ENCODE data around the gene PARVA.

DNA sequence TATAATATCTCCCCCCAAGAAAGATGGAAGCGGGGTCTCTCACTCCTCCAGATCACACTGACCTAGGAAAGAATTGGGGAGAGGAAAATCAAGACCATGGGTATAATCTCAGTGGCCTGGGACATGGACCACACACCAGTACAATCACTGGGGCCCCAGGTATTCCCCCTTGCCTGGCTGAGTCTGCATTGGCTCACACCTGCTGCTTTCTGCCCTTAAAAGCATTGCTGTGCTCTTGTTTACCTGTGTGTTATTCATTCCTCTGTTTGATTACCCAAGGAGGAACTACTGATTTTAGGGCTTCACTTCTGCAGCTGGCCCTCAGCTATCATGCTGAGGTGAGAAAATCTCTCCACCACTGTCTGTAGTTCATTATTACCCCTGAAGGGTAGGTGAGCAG is 14.0 kb upstream of the PARVA start:
- TF ChIP-seq, protein P1, sequence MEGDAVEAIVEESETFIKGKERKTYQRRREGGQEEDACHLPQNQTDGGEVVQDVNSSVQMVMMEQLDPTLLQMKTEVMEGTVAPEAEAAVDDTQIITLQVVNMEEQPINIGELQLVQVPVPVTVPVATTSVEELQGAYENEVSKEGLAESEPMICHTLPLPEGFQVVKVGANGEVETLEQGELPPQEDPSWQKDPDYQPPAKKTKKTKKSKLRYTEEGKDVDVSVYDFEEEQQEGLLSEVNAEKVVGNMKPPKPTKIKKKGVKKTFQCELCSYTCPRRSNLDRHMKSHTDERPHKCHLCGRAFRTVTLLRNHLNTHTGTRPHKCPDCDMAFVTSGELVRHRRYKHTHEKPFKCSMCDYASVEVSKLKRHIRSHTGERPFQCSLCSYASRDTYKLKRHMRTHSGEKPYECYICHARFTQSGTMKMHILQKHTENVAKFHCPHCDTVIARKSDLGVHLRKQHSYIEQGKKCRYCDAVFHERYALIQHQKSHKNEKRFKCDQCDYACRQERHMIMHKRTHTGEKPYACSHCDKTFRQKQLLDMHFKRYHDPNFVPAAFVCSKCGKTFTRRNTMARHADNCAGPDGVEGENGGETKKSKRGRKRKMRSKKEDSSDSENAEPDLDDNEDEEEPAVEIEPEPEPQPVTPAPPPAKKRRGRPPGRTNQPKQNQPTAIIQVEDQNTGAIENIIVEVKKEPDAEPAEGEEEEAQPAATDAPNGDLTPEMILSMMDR (IDR thresholded peaks at IDR 0.05) = no peak
- TF ChIP-seq POLR2A (IDR thresholded peaks at IDR 0.05) = no peak

Data from gastroesophageal sphincter (tissue), 3 donors.